Glomerular visceral epithelial cell (primary cell): ENCODE results near the gene ZNF493.

ENCODE experiments used
- DNase-seq: peaks from one replicate; pipeline ENCODE4 v3.0.0-alpha.2; 2016; ENCODE audit errors: extremely low spot score

Gene ZNF493

GRCh38 chr19:21462540-21462939 lies 65.6 kb downstream of the ZNF493 start:
- no peak for DNase-seq

GRCh38 chr19:21463449-21464105 lies 66.6 kb downstream of the ZNF493 start:
- DNase-seq: no peak

- no peak for DNase-seq
Measured at GRCh38 chr19:21466627-21467026, 69.7 kb downstream of the ZNF493 start.

- no peak for DNase-seq
Measured at GRCh38 chr19:21468791-21469190, 71.9 kb downstream of the ZNF493 start.

GRCh38 chr19:21472507-21472906 lies 75.6 kb downstream of the ZNF493 start:
- no peak for DNase-seq

- DNase-seq: no peak
Measured at GRCh38 chr19:21474671-21475181, 77.8 kb downstream of the ZNF493 start.
